Calu3 (cell line): ENCODE results near the gene TGIF2. TPM values are rescaled to one million over a fixed set of nuclear protein-coding genes. Genes with fewer than 3 reads are reported as not detected.

Experiments
- BruUV-seq: library from RNA; stranded (reverse); fragments of 400-500 nt; replicated peaks from 2 replicates; lab custom pipeline; 2021; lab: Mats Ljungman, UMichigan
- CTCF ChIA-PET: fragments of 300-600 bp; sonication (Branson Sonifier 250); formaldehyde crosslinking; loops from one replicate; lab custom pipeline; 2022; ENCODE audit warnings: antibody characterized with exemption; lab: Charles Lee
- DNase-seq: peaks from one replicate; pipeline ENCODE4 v3.0.0; 2022
- H3K27ac Mint-ChIP-seq: one replicate; pipeline ENCODE4 v1.8.0; 2022; ENCODE audit warnings: mixed read lengths; ENCODE audit not compliant: unreplicated experiment
- H3K27me3 Mint-ChIP-seq: one replicate; pipeline ENCODE4 v1.8.0; 2022; ENCODE audit warnings: mixed read lengths; ENCODE audit not compliant: unreplicated experiment
- H3K36me3 Mint-ChIP-seq: one replicate; pipeline ENCODE4 v1.8.0; 2022; ENCODE audit warnings: mild to moderate bottlenecking, moderate library complexity, mixed read lengths; ENCODE audit not compliant: insufficient read depth, unreplicated experiment
- H3K4me1 Mint-ChIP-seq: one replicate; pipeline ENCODE4 v1.8.0; 2022; ENCODE audit warnings: mild to moderate bottlenecking, low read depth, mixed read lengths; ENCODE audit not compliant: unreplicated experiment
- H3K4me3 Mint-ChIP-seq: one replicate; pipeline ENCODE4 v1.8.0; 2022; ENCODE audit warnings: mild to moderate bottlenecking, low read depth, moderate library complexity, mixed read lengths; ENCODE audit not compliant: unreplicated experiment
- H3K9me3 Mint-ChIP-seq: one replicate; pipeline ENCODE4 v1.8.0; 2022; ENCODE audit warnings: low read depth, mixed read lengths; ENCODE audit not compliant: unreplicated experiment
- intact Hi-C: fragments of 100-400 bp; cut with micrococcal nuclease; formaldehyde crosslinking; loops from one replicate; pipeline ENCODE4 v1.10.0; 2022; ENCODE audit not compliant: unreplicated experiment
- total RNA-seq: library from RNA; stranded (reverse); gene quantifications from 2 replicates; pipeline ENCODE4 v1.2.3, GENCODE V29; 2022
- TF ChIP-seq, protein P1 (sequence below): fragments of 200-600 bp; IDR thresholded peaks from one replicate; pipeline ENCODE4 v1.8.0; 2022; ENCODE audit warnings: antibody characterized with exemption; ENCODE audit not compliant: unreplicated experiment

The TGIF2 gene
- total RNA-seq, 1 experiment from 2014 or later = 39.4 TPM

DNA sequence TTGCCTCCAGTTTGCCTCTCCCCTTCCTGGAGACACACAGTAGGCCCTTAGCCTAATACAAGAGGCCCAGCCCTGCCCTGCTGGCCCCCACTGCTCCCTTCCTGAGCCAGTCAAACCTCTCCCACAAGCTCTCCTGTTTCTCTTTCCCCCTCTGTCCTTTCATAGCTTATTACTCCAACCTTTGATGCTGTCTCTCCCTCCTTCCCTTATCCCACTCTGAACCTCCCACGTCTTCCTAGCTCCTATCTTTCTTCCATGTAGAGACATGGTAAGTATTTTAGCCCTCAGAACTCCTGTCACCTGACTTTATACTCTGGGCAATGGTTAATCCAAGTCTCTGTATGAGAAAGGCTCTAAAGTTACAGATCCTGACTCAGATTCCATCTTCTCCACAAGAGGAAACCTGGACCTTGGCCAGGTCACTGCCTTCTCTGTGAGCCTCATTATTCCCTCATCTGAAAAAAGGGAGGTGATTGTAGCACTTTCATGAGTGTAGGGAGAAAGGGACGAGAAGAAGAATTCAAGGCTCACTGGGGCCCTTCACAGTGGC lies 6.7 kb downstream of the TGIF2 start:
- Mint-ChIP-seq H3K36me3 (peaks cover 61% of the 10 kb centered on the region), H3K4me1 (peaks cover 23% of the 10 kb centered on the region), H3K27me3 (no peaks in the 10 kb centered on the region), H3K27ac (no peak overlapping the region), H3K9me3 (no peaks in the 10 kb centered on the region), H3K4me3 (no peak overlapping the region)
- CTCF ChIA-PET = interaction anchor here (0.7 to 1.1 kb wide), 2 partner anchors 9 to 234 kb away, joined by 5 to 7 read pairs; no protein-coding TSS in a partner anchor
- DNase-seq = no peak
- intact Hi-C loops = no loop called here
- TF ChIP-seq, protein P1, sequence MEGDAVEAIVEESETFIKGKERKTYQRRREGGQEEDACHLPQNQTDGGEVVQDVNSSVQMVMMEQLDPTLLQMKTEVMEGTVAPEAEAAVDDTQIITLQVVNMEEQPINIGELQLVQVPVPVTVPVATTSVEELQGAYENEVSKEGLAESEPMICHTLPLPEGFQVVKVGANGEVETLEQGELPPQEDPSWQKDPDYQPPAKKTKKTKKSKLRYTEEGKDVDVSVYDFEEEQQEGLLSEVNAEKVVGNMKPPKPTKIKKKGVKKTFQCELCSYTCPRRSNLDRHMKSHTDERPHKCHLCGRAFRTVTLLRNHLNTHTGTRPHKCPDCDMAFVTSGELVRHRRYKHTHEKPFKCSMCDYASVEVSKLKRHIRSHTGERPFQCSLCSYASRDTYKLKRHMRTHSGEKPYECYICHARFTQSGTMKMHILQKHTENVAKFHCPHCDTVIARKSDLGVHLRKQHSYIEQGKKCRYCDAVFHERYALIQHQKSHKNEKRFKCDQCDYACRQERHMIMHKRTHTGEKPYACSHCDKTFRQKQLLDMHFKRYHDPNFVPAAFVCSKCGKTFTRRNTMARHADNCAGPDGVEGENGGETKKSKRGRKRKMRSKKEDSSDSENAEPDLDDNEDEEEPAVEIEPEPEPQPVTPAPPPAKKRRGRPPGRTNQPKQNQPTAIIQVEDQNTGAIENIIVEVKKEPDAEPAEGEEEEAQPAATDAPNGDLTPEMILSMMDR = no peak
- no TSS peak for BruUV-seq

DNA sequence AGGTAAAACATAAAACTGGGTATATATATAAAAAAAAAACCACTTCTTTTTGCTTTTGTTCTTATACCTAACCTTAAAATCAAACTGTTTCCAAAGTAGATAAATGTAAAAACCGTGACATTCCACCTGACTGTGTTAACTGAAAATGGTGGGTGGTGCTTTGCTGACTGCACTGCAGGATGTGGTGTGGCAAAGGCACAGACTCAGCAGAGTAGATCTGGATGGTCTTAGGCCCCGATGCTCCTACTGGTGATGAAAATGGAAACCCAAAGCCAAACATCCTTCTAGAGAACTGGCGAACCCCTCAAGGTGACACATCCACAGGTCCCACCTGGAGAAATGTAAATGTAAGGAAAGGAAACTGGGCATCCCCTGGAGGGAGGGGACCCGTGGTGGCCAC lies 8.9 kb downstream of the TGIF2 start:
- H3K36me3 Mint-ChIP-seq = peaks cover 53% of the 10 kb centered on the region
- BruUV-seq = no TSS peak

DNA sequence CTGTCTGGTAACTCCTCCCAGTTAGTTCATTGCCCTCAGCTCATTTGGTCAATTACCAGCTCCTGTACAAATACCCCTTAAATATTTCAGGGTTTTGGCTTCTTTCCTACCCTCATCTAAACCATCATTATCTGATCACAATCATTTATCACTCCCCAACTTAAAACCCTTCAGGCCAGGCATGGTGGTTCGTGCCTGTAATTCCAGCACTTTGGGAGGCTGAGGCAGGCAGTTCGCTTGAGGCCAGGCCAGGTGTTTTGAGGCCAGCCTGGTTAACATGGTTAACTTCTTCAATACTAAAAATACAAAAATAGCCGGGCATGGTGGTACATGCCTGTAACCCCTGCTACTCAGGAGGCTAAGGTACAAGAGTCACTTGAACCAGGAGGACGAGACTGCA lies 9.4 kb downstream of the TGIF2 start:
- Mint-ChIP-seq H3K36me3 (peaks cover 53% of the 10 kb centered on the region), H3K4me1 (peaks cover 8% of the 10 kb centered on the region), H3K27me3 (no peaks in the 10 kb centered on the region), H3K27ac (no peak overlapping the region), H3K9me3 (no peaks in the 10 kb centered on the region), H3K4me3 (no peak overlapping the region)
- TF ChIP-seq, protein P1 = no peak
- no peak for DNase-seq
- intact Hi-C loops = no loop called here
- CTCF ChIA-PET = no interaction called here
- no TSS peak for BruUV-seq

More for the DNA sequence above, 8.9 kb downstream of the TGIF2 start:
- CTCF ChIA-PET = no interaction called here
- Mint-ChIP-seq H3K9me3 (no peaks in the 10 kb centered on the region), H3K27me3 (no peaks in the 10 kb centered on the region), H3K27ac (no peak overlapping the region), H3K4me3 (no peak overlapping the region), H3K4me1 (peaks cover 8% of the 10 kb centered on the region)
- no peak for DNase-seq
- intact Hi-C loops = no loop called here
- TF ChIP-seq, protein P1 = no peak

DNA sequence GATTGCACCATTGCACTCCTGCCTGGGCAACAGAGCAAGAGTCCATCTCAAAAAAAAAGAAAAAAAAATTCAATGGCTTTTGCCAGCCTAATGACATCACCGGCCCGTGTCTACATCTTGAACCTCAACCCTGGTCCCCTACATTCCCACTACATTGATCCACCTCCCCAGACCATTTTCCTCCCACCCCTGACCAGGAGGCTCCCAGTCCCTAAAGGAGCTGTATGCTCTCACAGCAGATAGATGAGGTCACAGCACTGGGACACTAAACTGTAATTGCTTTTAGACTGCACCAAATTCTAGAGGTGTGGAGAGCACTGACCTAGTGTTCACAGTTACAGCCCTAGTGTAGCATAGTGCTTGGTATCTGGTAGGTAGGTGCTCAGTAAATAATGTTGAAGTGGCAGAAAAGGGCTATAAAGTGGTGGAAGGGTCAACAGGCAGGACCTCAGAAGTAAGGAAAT lies 10.7 kb downstream of the TGIF2 start:
- peaks cover 51% of the 10 kb centered on the region for H3K36me3 Mint-ChIP-seq
- intact Hi-C loops = no loop called here
- no peaks in the 10 kb centered on the region for H3K9me3 Mint-ChIP-seq
- H3K27me3 Mint-ChIP-seq = no peaks in the 10 kb centered on the region
- no peak for DNase-seq
- CTCF ChIA-PET = no interaction called here
- H3K4me3 Mint-ChIP-seq = no peak overlapping the region
- TF ChIP-seq, protein P1 = no peak
- no peak overlapping the region for H3K27ac Mint-ChIP-seq
- peaks cover 8% of the 10 kb centered on the region for H3K4me1 Mint-ChIP-seq
- BruUV-seq = no TSS peak
